ENCODE measurements around the gene PPP2R2C.

Gene PPP2R2C

GRCh38 chr4:6402566-6403399, 69.6 kb downstream of the PPP2R2C start:
- in situ Hi-C loops (cut with MboI; ENCODE audit: low sequenced_read_pairs, unreplicated experiment) = no loop called here
- DNase-seq (ENCODE audit: low spot score) = no peak
- TF ChIP-seq CTCF (IDR thresholded peaks at IDR 0.05; ENCODE audit: borderline replicate concordance, control extremely low read depth, extremely low read depth, insufficient read depth, missing control alignments) = no peak

- TF ChIP-seq CTCF (IDR thresholded peaks at IDR 0.05; ENCODE audit: borderline replicate concordance, control extremely low read depth, extremely low read depth, insufficient read depth, missing control alignments) = no peak
- in situ Hi-C loops (cut with MboI; ENCODE audit: low sequenced_read_pairs, unreplicated experiment) = no loop called here
- DNase-seq (ENCODE audit: low spot score) = no peak
Observed at GRCh38 chr4:6401797-6402196, 70.6 kb downstream of the PPP2R2C start.

- TF ChIP-seq CTCF (IDR thresholded peaks at IDR 0.05; ENCODE audit: borderline replicate concordance, control extremely low read depth, extremely low read depth, insufficient read depth, missing control alignments) = no peak
- in situ Hi-C loops (cut with MboI; ENCODE audit: low sequenced_read_pairs, unreplicated experiment) = no loop called here
- no peak for DNase-seq (ENCODE audit: low spot score)
Observed at GRCh38 chr4:6396696-6397236, 75.6 kb downstream of the PPP2R2C start.

GRCh38 chr4:6395466-6396228, 76.8 kb downstream of the PPP2R2C start:
- no peak for DNase-seq (ENCODE audit: low spot score)
- TF ChIP-seq CTCF (IDR thresholded peaks at IDR 0.05; ENCODE audit: borderline replicate concordance, control extremely low read depth, extremely low read depth, insufficient read depth, missing control alignments) = no peak
- in situ Hi-C loops (cut with MboI; ENCODE audit: low sequenced_read_pairs, unreplicated experiment) = no loop called here

GRCh38 chr4:6394671-6395081, 77.7 kb downstream of the PPP2R2C start:
- no peak for TF ChIP-seq CTCF (IDR thresholded peaks at IDR 0.05; ENCODE audit: borderline replicate concordance, control extremely low read depth, extremely low read depth, insufficient read depth, missing control alignments)
- no peak for DNase-seq (ENCODE audit: low spot score)
- in situ Hi-C loops (cut with MboI; ENCODE audit: low sequenced_read_pairs, unreplicated experiment) = no loop called here

- no peak for TF ChIP-seq CTCF (IDR thresholded peaks at IDR 0.05; ENCODE audit: borderline replicate concordance, control extremely low read depth, extremely low read depth, insufficient read depth, missing control alignments)
- in situ Hi-C loops (cut with MboI; ENCODE audit: low sequenced_read_pairs, unreplicated experiment) = no loop called here
- no peak for DNase-seq (ENCODE audit: low spot score)
Observed at GRCh38 chr4:6393544-6394475, 78.6 kb downstream of the PPP2R2C start.
